IMR-90 (cell line): Measurements from ENCODE around the gene SEC24B. TPM values are rescaled to one million over a fixed set of nuclear protein-coding genes. Genes with fewer than 3 reads are reported as not detected.

Experiments
- ATAC-seq: fragments of 200-7000 bp; cut with Tn5 transposase; 2 replicates; pipeline ENCODE4 v1.9.1; 2020; ENCODE audit warnings: low read depth, mild to moderate bottlenecking, moderate library complexity
- BruUV-seq: library from RNA; stranded (reverse); fragments of 400-500 nt; replicated peaks from 2 replicates; lab custom pipeline; 2021; lab: Mats Ljungman, UMichigan
- CTCF ChIA-PET: fragments of 300-600 bp; formaldehyde crosslinking; extraction: SDS; loops from one replicate; lab custom pipeline; 2021; ENCODE audit warnings: antibody characterized with exemption; lab: Yijun Ruan, JAX
- POLR2A ChIA-PET: fragments of 300-600 bp; sonication (Branson Sonifier 250); formaldehyde crosslinking; loops from one replicate; lab custom pipeline; 2022; ENCODE audit warnings: antibody characterized with exemption; ENCODE audit not compliant: unreplicated experiment; lab: Charles Lee
- DNase-seq: peaks from one replicate; pipeline ENCODE4 v3.0.0; 2013
- H2AFZ ChIP-seq: replicated peaks from 2 replicates; pipeline ENCODE3; 2013; ENCODE audit warnings: low read length, mild to moderate bottlenecking; ENCODE audit not compliant: poor library complexity
- H2AK5ac ChIP-seq: 2 replicates; pipeline ENCODE4 v1.6.1; 2013; ENCODE audit warnings: low read depth, low read length, inconsistent platforms
- H2AK9ac ChIP-seq: replicated peaks from 2 replicates; pipeline ENCODE3; 2013; ENCODE audit warnings: mild to moderate bottlenecking, low read depth, low read length, moderate library complexity; ENCODE audit not compliant: poor library complexity
- H2BK120ac ChIP-seq: 2 replicates; pipeline ENCODE4 v1.6.1; 2013; ENCODE audit warnings: low read depth, low read length, inconsistent platforms
- H2BK15ac ChIP-seq: 3 replicates; pipeline ENCODE4 v1.6.1; 2013; ENCODE audit warnings: low read depth, low read length, inconsistent platforms
- H2BK20ac ChIP-seq: 2 replicates; pipeline ENCODE4 v1.6.1; 2013; ENCODE audit warnings: low read depth, mild to moderate bottlenecking, inconsistent platforms, low read length, moderate library complexity
- H2BK5ac ChIP-seq: 2 replicates; pipeline ENCODE4 v1.6.1; 2013; ENCODE audit warnings: mild to moderate bottlenecking, low read depth, low read length, inconsistent platforms; ENCODE audit not compliant: poor library complexity, severe bottlenecking
- H3K14ac ChIP-seq: replicated peaks from 2 replicates; pipeline ENCODE4 v1.6.1; 2013; ENCODE audit warnings: low read depth, low read length, inconsistent platforms
- H3K18ac ChIP-seq: 2 replicates; pipeline ENCODE4 v1.6.1; 2013; ENCODE audit warnings: low read depth, low read length, control low read depth
- H3K23ac ChIP-seq: 2 replicates; pipeline ENCODE4 v1.6.1; 2013; ENCODE audit warnings: low read depth, low read length, inconsistent platforms
- H3K27ac ChIP-seq: 2 replicates; pipeline ENCODE4 v1.5.1; 2013; ENCODE audit warnings: mild to moderate bottlenecking, control low read depth, low read length; ENCODE audit not compliant: insufficient read depth
- H3K27me3 ChIP-seq: 2 replicates; pipeline ENCODE4 v1.6.1; 2013; ENCODE audit warnings: low read length; ENCODE audit not compliant: control insufficient read depth, insufficient read depth
- H3K36me3 ChIP-seq: 2 replicates; pipeline ENCODE4 v1.6.1; 2013; ENCODE audit warnings: low read length, mixed read lengths; ENCODE audit not compliant: control insufficient read depth, insufficient read depth
- H3K4ac ChIP-seq: 2 replicates; pipeline ENCODE4 v1.6.1; 2013; ENCODE audit warnings: low read depth, low read length, inconsistent platforms
- H3K4me1 ChIP-seq: 2 replicates; pipeline ENCODE4 v1.6.1; 2013; ENCODE audit warnings: low read length, mixed read lengths; ENCODE audit not compliant: control insufficient read depth, insufficient read depth
- H3K4me2 ChIP-seq: 2 replicates; pipeline ENCODE4 v1.6.1; 2013; ENCODE audit warnings: low read depth, mild to moderate bottlenecking, control low read depth, low read length, moderate library complexity
- H3K4me3 ChIP-seq: 2 replicates; pipeline ENCODE4 v1.5.1; 2013; ENCODE audit warnings: low read depth, mild to moderate bottlenecking, control low read depth, low read length, moderate library complexity; ENCODE audit not compliant: insufficient read depth
- H3K56ac ChIP-seq: 2 replicates; pipeline ENCODE4 v1.6.1; 2013; ENCODE audit warnings: low read length, inconsistent platforms; ENCODE audit not compliant: insufficient read depth; ENCODE audit errors: extremely low read depth
- H3K79me1 ChIP-seq, 2 experiments: 2 replicates each; pipeline ENCODE4 v1.6.1; 2013; ENCODE audit warnings: low read length in 2 of 2, inconsistent platforms in 1 of 2, low read depth in 1 of 2
- H3K9ac ChIP-seq: 2 replicates; pipeline ENCODE4 v1.6.1; 2013; ENCODE audit warnings: low read depth, low read length, control low read depth
- H3K9me1 ChIP-seq: 2 replicates; pipeline ENCODE4 v1.6.1; 2013; ENCODE audit warnings: low read length, inconsistent platforms; ENCODE audit not compliant: insufficient read depth
- H3K9me3 ChIP-seq: 2 replicates; pipeline ENCODE4 v1.6.1; 2013; ENCODE audit warnings: low read length; ENCODE audit not compliant: control insufficient read depth, insufficient read depth
- H4K20me1 ChIP-seq: 2 replicates; pipeline ENCODE4 v1.6.1; 2013; ENCODE audit warnings: low read length, inconsistent platforms; ENCODE audit not compliant: insufficient read depth
- H4K5ac ChIP-seq: 2 replicates; pipeline ENCODE4 v1.6.1; 2013; ENCODE audit warnings: mild to moderate bottlenecking, low read depth, low read length, control low read depth
- H4K8ac ChIP-seq, 2 experiments: 2 replicates each; pipeline ENCODE4 v1.6.1; 2013; ENCODE audit warnings: low read depth in 2 of 2, low read length in 2 of 2, control low read depth in 1 of 2, inconsistent platforms in 1 of 2
- H4K91ac ChIP-seq: 2 replicates; pipeline ENCODE4 v1.6.1; 2013; ENCODE audit warnings: low read depth, low read length, inconsistent platforms; ENCODE audit not compliant: insufficient read depth
- MXI1 ChIP-seq: IDR thresholded peaks from 2 replicates; pipeline ENCODE4 v1.6.1; 2012; ENCODE audit warnings: low read depth, mild to moderate bottlenecking, low read length, moderate library complexity, borderline replicate concordance
- RFX5 ChIP-seq: IDR thresholded peaks from 2 replicates; pipeline ENCODE4 v1.8.0; 2012; ENCODE audit warnings: low read depth, mild to moderate bottlenecking, low read length, moderate library complexity
- WGBS, 2 experiments: methylation state at CpG; one replicate each; pipeline versions ENCODE4 v1.1.5 to v1.1.7; 2013; ENCODE audit warnings: missing lambda C conversion rate in 2 of 2; ENCODE audit not compliant: insufficient read length in 1 of 2; ENCODE audit errors: extremely low coverage in 2 of 2; 5-methylcytosine and 5-hydroxymethylcytosine counted together
- dilution Hi-C: fragments of 300-500 bp; cut with HindIII; formaldehyde crosslinking; loops from one replicate; pipeline ENCODE4 v1.14.3; 2018; ENCODE audit warnings: low sequenced_read_pairs; ENCODE audit not compliant: unreplicated experiment
- in situ Hi-C: fragments of 300-500 bp; cut with MboI; formaldehyde crosslinking; loops from 3 replicates; pipeline ENCODE4 v1.14.3; 2019; ENCODE audit warnings: low sequenced_read_pairs, inconsistent platforms, mixed read lengths
- intact Hi-C: fragments of 100-400 bp; cut with micrococcal nuclease; formaldehyde crosslinking; loops from 2 replicates; pipeline ENCODE4 v1.10.0; 2022
- polyA plus RNA-seq, 3 experiments: library from polyadenylated mRNA; depleted of rRNA; stranded (reverse); fragments of >200 nt; gene quantifications; 2 replicates each; pipeline ENCODE4 v1.2.3, GENCODE V29; 2012; ENCODE audit warnings: low replicate concordance in 1 of 3
- total RNA-seq: library from RNA; depleted of rRNA; stranded (reverse); fragments of >200 nt; gene quantifications from 2 replicates; pipeline ENCODE4 v1.2.3, GENCODE V29; 2012

The SEC24B gene
- total and polyA plus RNA-seq, 2 of the 4 experiments (the other 2 are of a cell fraction), result 19.0 to 27.4 TPM

DNA sequence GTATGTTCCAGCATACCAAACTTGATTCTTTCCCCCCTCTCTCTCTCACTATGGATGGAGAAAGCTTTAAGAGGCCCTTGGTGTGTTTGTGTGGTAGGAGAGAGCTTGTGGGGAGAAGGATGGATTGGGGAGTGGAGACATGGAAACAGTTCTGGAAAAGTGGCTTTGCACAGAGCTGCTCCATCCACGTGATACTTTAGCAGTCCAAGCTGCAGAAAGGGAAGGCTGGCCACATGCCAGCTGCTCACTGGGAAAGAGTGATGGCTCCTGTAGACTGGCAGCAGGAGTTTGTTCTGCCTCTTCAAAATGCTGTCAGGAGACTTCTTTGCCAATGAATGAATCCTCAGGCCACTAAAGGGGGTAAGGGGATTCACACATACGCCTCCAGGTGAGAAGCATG, 21.7 kb upstream of the SEC24B start:
- H3K4me3 ChIP-seq, result no peak overlapping the region
- no TSS peak for BruUV-seq
- H2AK5ac ChIP-seq, result no peak overlapping the region
- no peak overlapping the region for H2BK120ac ChIP-seq
- POLR2A ChIA-PET, result interaction anchor here (0.6 kb wide), 1 partner anchor 17 kb away, joined by 3 read pairs; no protein-coding TSS in a partner anchor
- dilution Hi-C loops, result no loop called here
- H4K8ac ChIP-seq, result no peak overlapping the region
- DNase-seq (no peak), ATAC-seq (no peak)
- H3K4me2 ChIP-seq, result no peak overlapping the region
- H3K27me3 ChIP-seq, result no peaks in the 10 kb centered on the region
- no peak overlapping the region for H3K56ac ChIP-seq
- no peak overlapping the region for H4K5ac ChIP-seq
- no peaks in the 10 kb centered on the region; the same call in 1 of the 2 replicates for H3K9me1 ChIP-seq
- H2AK9ac ChIP-seq, result peak overlapping the region; percentile 37
- H2AFZ ChIP-seq, result no peak overlapping the region
- H4K91ac ChIP-seq, result no peak overlapping the region
- no peak overlapping the region for H3K23ac ChIP-seq
- 0% methylated on average over 1 of the region's 2 CpGs; no CpG with 5 or more reads in 1 of the 2 experiments for WGBS, 2 experiments
- H3K9me3 ChIP-seq, result no peaks in the 10 kb centered on the region
- H2BK20ac ChIP-seq, result no peak overlapping the region
- H3K4ac ChIP-seq, result no peak overlapping the region
- no peak overlapping the region for H3K27ac ChIP-seq
- no peak overlapping the region; the same call in 1 of the 2 replicates for H3K14ac ChIP-seq
- H4K20me1 ChIP-seq, result no peaks in the 10 kb centered on the region
- H3K9ac ChIP-seq, result no peak overlapping the region
- TF ChIP-seq RFX5, result no peak
- no peak for TF ChIP-seq MXI1
- in situ Hi-C loops, result loop anchor here (25.0 kb wide), 1 partner anchor 1100 kb away; no protein-coding TSS in a partner anchor
- H3K36me3 ChIP-seq, result no peaks in the 10 kb centered on the region
- no peak overlapping the region for H2BK15ac ChIP-seq
- no peaks in the 10 kb centered on the region for H3K79me1 ChIP-seq
- H3K4me1 ChIP-seq, result no peaks in the 10 kb centered on the region
- H3K18ac ChIP-seq, result no peak overlapping the region
- intact Hi-C loops, result no loop called here
- CTCF ChIA-PET, result no interaction called here
- no peak overlapping the region for H2BK5ac ChIP-seq
